Astrocyte of the cerebellum (primary cell): ENCODE data around the gene COL11A2.

Experiments
- DNase-seq: peaks from one replicate; pipeline ENCODE4 v3.0.0-alpha.2; 2011; ENCODE audit warnings: low read depth
- H3K4me3 ChIP-seq: 2 replicates; pipeline ENCODE4 v1.5.1; 2011; ENCODE audit warnings: mild to moderate bottlenecking, low read depth, low read length, moderate library complexity
- in situ Hi-C: cut with HindIII; loops from 2 replicates; pipeline ENCODE4 v1.10.0; 2017; ENCODE audit warnings: low sequenced_read_pairs
- TF ChIP-seq, protein P1 (sequence below): IDR thresholded peaks from 2 replicates; pipeline ENCODE4 v1.5.1; 2012; ENCODE audit warnings: low read length, low read depth, moderate library complexity, mild to moderate bottlenecking; ENCODE audit errors: missing control alignments

COL11A2 gene

DNA sequence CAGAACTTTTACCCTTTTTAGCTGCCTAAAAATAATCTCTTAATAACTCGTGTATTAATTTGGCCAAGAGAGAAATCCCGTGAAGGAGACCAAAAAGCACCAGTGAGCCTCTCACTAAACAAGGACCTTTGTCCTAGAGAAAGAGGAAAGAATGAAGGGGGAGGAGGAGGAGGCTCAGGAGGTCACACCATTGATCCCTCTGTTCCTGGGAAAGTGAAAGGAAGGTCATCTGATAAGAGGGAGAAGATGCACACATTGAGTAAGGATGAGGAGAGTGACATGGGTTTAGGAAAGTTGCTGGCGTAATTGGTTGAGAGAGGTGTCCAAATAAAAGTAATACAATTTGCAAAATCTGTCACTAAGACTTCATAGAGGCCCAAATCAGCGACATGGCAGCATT, 67.3 kb downstream of the COL11A2 start:
- in situ Hi-C loops: no loop called here
- TF ChIP-seq, protein P1, sequence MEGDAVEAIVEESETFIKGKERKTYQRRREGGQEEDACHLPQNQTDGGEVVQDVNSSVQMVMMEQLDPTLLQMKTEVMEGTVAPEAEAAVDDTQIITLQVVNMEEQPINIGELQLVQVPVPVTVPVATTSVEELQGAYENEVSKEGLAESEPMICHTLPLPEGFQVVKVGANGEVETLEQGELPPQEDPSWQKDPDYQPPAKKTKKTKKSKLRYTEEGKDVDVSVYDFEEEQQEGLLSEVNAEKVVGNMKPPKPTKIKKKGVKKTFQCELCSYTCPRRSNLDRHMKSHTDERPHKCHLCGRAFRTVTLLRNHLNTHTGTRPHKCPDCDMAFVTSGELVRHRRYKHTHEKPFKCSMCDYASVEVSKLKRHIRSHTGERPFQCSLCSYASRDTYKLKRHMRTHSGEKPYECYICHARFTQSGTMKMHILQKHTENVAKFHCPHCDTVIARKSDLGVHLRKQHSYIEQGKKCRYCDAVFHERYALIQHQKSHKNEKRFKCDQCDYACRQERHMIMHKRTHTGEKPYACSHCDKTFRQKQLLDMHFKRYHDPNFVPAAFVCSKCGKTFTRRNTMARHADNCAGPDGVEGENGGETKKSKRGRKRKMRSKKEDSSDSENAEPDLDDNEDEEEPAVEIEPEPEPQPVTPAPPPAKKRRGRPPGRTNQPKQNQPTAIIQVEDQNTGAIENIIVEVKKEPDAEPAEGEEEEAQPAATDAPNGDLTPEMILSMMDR: no peak
- no peak for DNase-seq
- no peak overlapping the region for H3K4me3 ChIP-seq

DNA sequence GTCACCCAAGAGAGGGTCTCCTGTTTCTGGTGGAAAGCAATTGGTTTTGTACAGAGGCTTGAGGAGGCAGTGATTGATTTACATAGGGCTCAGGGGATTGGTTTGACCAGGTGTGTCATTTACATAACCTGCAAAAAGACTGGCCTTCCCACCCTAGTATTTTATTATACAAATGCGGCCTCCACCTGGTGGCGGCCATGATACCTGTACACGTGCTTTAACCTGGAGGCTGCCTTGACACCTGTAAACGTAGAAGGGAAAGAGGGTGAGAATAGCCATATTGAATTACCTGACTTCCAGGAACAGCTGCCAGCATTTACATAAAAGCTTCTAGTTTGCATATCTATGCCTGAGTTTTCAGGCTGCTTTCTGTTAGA, 67.8 kb downstream of the COL11A2 start:
- DNase-seq: no peak
- H3K4me3 ChIP-seq: no peak overlapping the region
- in situ Hi-C loops: no loop called here
- TF ChIP-seq, protein P1: no peak

DNA sequence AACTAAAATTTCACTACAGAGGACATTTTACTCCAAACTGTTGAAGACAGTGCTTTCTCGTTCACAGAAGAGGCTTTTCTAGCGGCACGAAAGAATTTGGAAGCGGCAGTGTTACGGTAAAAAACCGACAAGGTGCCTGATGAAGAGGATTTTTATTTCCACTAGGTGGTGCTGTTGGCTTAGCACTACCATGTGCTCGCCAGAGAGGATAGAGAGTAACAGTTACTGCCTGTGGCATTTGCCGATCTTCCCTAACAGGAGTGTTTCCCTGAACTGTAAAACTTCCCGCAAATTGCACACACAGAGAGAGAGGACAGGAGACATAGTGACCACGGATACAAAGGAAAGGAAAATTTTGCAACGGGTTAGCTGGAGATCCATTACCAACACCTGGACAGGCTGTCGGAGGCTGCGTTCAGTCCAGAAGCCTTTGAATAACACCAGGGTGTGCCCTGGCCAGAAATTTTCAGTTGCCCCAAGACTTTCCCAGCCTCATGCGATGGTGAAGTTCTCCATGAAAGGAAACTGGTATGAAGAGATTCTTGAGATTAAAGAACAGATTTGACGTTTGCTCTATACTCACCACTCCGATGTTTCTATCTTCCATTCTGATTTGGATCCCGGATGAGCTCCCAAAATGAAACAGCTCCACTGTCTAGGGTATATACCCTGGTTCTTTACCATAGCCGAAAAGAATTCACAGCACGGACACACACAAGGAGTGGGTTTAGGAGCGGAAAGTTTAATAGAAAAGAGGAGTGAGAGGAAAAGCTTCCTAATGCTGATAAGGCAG, 68.3 kb downstream of the COL11A2 start:
- no peak for DNase-seq
- TF ChIP-seq, protein P1: peak; percentile 26

DNA sequence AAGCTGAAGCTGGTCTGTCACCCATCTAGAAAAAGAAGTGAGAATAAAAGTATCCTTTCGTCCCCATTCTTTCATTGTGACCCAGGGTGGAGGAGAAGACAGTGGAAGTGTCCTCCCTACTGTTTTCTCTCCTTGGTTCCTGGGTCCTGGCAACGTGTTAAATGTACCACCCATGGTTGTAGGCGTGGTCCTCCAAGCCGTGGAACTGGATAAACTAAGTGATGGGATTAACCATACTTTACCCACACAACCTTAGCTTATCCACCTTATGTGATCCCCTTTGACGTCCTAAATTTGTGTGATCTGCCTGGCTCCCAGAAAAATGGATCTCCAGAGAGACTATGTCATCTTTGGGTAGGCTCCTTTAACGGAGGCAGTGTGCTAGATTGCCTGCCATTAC, 69.1 kb downstream of the COL11A2 start:
- TF ChIP-seq, protein P1: no peak
- no peak for DNase-seq
- H3K4me3 ChIP-seq: no peak overlapping the region
- in situ Hi-C loops: no loop called here

More for the DNA sequence above, 68.3 kb downstream of the COL11A2 start:
- in situ Hi-C loops: no loop called here
- H3K4me3 ChIP-seq: no peak overlapping the region

DNA sequence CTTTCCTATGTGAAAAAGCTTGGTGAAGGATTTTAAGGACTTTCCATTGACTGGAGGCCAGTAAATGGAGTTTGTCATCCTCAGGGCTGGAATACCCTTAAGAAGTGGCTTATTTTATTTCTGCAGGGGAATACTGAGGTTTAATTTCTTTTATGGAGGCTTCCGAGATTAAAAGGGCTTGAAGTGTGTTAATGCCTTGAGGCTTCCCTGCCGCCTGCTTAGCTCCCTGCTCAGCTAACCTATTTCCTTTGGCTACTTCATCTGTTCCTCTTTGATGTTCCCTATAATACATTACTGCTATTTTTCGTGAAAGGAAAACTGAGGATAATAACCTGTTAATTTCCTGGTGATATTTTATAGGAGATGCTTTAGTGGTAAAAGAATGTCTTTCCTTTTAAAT, 72.3 kb downstream of the COL11A2 start:
- TF ChIP-seq, protein P1: no peak
- in situ Hi-C loops: no loop called here
- no peak overlapping the region for H3K4me3 ChIP-seq
- no peak for DNase-seq

DNA sequence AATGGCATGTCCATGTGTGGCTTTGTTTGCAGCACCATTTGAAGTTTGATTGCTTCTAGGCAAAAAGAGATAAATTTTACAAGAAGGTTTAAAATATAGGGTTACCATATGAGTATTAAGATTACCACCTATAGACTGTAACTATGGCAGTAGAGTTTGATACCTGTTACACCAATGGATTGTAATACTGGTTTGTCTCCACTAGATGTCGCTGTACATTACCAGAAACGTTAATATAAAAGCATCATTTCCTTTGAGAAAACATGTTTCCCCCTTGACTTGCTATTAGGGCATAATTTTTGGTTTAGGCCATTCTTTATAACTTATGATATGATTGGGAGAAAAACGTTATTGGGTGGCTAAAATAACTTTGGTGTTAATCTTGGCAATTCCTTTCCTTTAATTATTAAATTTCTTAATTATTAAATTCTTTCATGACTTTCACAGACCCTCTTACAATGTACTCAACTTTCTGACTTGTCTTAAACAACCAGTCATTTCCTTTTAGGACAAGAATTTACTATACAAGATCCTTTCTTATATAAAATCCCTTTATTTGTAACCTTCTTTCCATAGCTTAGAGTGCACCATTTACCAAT, 73.6 kb downstream of the COL11A2 start:
- in situ Hi-C loops: no loop called here
- DNase-seq: peak; percentile 43
- H3K4me3 ChIP-seq: no peak overlapping the region
- TF ChIP-seq, protein P1: peak; percentile 47
